ENCODE measurements around the gene KIF26A.
"Not testable (repeated sequence)": the region's sequence is repeated elsewhere in the genome, so short reads cannot be mapped to it uniquely, and the experiment has no call there.

DNA sequence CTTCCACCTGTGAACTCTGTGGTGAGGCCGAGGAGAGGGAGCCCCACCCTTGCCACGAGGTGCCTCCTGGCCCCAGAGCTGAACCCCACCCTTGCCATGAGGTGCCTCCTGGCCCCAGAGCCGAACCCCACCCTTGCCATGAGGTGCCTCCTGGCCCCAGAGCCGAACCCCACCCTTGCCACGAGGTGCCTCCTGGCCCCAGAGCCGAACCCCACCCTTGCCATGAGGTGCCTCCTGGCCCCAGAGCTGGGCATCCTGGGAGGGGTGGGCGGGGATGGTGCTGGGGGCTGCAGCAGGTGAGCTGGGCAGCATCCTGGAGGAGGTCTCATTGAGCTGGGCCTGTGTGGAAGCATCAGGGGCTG, 15.0 kb downstream of the KIF26A start:
- TF ChIP-seq, protein P1, sequence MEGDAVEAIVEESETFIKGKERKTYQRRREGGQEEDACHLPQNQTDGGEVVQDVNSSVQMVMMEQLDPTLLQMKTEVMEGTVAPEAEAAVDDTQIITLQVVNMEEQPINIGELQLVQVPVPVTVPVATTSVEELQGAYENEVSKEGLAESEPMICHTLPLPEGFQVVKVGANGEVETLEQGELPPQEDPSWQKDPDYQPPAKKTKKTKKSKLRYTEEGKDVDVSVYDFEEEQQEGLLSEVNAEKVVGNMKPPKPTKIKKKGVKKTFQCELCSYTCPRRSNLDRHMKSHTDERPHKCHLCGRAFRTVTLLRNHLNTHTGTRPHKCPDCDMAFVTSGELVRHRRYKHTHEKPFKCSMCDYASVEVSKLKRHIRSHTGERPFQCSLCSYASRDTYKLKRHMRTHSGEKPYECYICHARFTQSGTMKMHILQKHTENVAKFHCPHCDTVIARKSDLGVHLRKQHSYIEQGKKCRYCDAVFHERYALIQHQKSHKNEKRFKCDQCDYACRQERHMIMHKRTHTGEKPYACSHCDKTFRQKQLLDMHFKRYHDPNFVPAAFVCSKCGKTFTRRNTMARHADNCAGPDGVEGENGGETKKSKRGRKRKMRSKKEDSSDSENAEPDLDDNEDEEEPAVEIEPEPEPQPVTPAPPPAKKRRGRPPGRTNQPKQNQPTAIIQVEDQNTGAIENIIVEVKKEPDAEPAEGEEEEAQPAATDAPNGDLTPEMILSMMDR (IDR thresholded peaks at IDR 0.05; ENCODE audit: low read length), result not testable (repeated sequence)
- not testable (repeated sequence) for TF ChIP-seq EZH2phosphoT487 (IDR thresholded peaks at IDR 0.05; ENCODE audit: low read length)
